KOPT-K1 (cell line): ENCODE results near the gene KLB.
"Not testable (repeated sequence)": the region's sequence is repeated elsewhere in the genome, so short reads cannot be mapped to it uniquely, and the experiment has no call there.

Experiments used
- H3K27ac ChIP-seq: fragments of 200-600 bp; sonication (generic); 2 replicates; pipeline ENCODE4 v1.5.1; 2016; ENCODE audit warnings: antibody characterized with exemption, mild to moderate bottlenecking, low read depth, low read length; ENCODE audit not compliant: poor library complexity, severe bottlenecking
- H3K36me3 ChIP-seq: fragments of 200-600 bp; sonication (generic); 2 replicates; pipeline ENCODE4 v1.5.1; 2017; ENCODE audit warnings: antibody characterized with exemption, mild to moderate bottlenecking, low read length, moderate library complexity; ENCODE audit not compliant: insufficient read depth
- H3K9me3 ChIP-seq: fragments of 200-600 bp; sonication (generic); 2 replicates; pipeline ENCODE4 v1.5.1; 2017; ENCODE audit warnings: antibody characterized with exemption, low read length, mild to moderate bottlenecking; ENCODE audit not compliant: insufficient read depth, poor library complexity, severe bottlenecking

KLB gene

DNA sequence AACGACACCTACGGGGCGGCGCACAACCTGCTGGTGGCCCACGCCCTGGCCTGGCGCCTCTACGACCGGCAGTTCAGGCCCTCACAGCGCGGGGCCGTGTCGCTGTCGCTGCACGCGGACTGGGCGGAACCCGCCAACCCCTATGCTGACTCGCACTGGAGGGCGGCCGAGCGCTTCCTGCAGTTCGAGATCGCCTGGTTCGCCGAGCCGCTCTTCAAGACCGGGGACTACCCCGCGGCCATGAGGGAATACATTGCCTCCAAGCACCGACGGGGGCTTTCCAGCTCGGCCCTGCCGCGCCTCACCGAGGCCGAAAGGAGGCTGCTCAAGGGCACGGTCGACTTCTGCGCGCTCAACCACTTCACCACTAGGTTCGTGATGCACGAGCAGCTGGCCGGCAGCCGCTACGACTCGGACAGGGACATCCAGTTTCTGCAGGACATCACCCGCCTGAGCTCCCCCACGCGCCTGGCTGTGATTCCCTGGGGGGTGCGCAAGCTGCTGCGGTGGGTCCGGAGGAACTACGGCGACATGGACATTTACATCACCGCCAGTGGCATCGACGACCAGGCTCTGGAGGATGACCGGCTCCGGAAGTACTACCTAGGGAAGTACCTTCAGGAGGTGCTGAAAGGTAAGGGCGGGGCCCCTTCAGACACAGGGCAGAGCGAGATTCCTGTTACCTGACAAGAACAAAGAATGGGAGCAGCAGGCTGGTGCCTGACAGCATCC, 40.3 kb downstream of the KLB start:
- Histone ChIP-seq H3K36me3 (peaks cover 30% of the 10 kb centered on the region), H3K9me3 (no peaks in the 10 kb centered on the region), H3K27ac (no peak overlapping the region)

- no peaks in the 10 kb centered on the region for H3K9me3 ChIP-seq
- peaks cover 66% of the 10 kb centered on the region for H3K36me3 ChIP-seq
- H3K27ac ChIP-seq, result no peak overlapping the region
These were observed 43.9 kb downstream of the KLB start for GRCh38 chr4:39450618-39451017.

GRCh38 chr4:39451423-39452023, 44.8 kb downstream of the KLB start:
- Histone ChIP-seq H3K9me3 (no peaks in the 10 kb centered on the region), H3K36me3 (peaks cover 75% of the 10 kb centered on the region), H3K27ac (no peak overlapping the region)

- Histone ChIP-seq H3K36me3 (peaks cover 83% of the 10 kb centered on the region), H3K9me3 (no peaks in the 10 kb centered on the region), H3K27ac (no peak overlapping the region)
These were observed 45.6 kb downstream of the KLB start for GRCh38 chr4:39452153-39452859.

DNA sequence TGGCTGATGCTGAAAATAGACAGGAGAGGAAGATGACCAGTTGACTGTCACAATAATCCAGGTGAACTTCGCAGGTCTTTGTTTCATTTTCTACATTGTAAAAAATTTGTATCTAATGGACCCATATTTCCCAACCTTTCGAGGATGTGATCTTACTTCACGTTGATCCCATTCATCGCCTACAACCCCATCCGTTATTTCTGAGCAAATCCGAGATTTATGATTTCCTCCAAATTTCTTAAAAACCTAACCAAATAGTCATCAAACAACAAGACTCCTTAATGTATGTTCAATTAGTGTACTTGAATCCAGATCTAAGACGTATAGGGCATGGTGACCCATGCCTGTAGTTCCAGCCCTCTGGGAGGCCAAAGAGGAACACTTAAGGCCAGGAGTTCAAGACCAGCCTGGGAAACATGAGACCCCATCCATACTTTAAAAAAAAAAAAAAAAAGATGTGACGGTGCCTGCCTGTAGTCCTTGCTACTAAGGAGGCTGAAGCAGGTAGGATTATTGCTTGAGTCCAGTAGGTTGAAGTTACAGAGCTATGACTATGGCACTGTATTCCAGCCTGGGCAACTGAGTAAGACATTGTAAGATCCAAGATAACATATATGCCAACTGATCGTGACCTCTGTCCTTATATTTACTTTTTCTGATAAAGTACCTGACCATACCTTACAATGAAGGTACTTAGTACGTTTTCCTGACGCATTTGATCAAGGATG, 46.3 kb downstream of the KLB start:
- Histone ChIP-seq H3K36me3 (peaks cover 90% of the 10 kb centered on the region), H3K9me3 (no peaks in the 10 kb centered on the region), H3K27ac (no peak overlapping the region)

GRCh38 chr4:39453738-39454137, 47.0 kb downstream of the KLB start:
- Histone ChIP-seq H3K27ac (no peak overlapping the region), H3K9me3 (no peaks in the 10 kb centered on the region), H3K36me3 (peaks cover 87% of the 10 kb centered on the region)

- no peak overlapping the region for H3K27ac ChIP-seq
- no peaks in the 10 kb centered on the region for H3K9me3 ChIP-seq
- H3K36me3 ChIP-seq, result peaks cover 75% of the 10 kb centered on the region
These were observed 48.8 kb downstream of the KLB start for GRCh38 chr4:39455486-39455885.

DNA sequence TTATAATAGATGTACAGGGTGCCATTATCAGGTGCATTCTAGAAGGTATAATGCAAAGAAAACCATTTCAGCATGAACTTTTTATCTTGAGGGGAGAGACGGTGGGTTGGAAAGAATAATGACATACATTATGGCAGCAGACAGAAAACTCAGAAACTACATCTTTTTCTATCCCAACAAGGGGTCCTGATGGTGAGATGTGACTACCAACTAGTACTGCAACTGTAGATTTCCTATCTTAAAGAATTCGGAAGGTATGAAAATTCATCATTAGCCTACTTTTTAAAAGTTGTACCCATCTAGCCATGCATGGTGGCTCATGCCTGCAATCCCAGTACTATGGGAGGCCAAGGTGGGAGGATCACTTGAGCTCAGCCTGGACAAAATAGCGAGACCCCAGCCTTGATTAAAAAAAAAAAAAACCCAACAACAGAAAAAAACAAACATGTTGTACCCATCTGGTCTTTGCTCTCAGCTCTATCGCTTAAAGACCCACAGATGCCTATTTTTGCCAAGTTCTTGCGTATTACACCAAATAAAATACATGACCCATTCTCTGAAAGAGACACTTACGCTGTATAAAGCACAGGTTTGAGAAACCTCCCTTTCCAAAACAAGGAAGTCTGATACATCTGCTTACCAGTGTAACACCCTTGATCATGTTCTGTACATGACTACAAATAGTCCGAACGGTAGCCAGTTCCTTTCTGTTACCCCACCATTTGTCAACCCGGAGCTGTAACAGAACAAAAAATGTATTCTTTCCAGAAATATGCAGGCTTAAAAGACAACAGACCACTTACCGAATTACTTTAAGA, 50.4 kb downstream of the KLB start:
- Histone ChIP-seq H3K9me3 (no peaks in the 10 kb centered on the region), H3K36me3 (peaks cover 69% of the 10 kb centered on the region), H3K27ac (peak overlapping the region; percentile 82)

DNA sequence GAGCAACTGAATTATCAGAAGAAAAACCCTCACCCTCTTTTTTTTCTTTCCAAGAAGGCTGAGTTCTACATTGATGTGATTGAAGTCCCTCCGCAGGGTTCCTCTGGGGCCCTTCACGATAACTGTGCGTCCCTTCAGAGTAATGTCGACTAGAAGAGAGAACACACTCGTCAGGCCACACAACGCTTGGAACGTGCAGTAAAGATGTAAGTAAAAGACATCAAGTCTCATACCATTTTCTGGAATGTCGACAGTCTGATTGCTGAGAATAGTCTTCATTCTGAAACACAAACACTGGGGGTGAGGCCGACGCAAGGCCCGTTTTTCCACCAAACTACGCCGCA, 51.4 kb downstream of the KLB start:
- not testable (repeated sequence) for H3K9me3 ChIP-seq
- H3K27ac ChIP-seq, result peak overlapping the region; percentile 82
- peaks cover 66% of the 10 kb centered on the region for H3K36me3 ChIP-seq

- Histone ChIP-seq H3K9me3 (no peaks in the 10 kb centered on the region), H3K36me3 (peaks cover 66% of the 10 kb centered on the region), H3K27ac (peak within 1 kb of the TSS; percentile 82)
These were observed 52.0 kb downstream of the KLB start, which contains the start of the genes LIAS and RPL9 for GRCh38 chr4:39458505-39459300. Gene LIAS (plus strand): TSS chr4:39459056. CDS start chr4:39459118, 62 bp downstream. Gene RPL9 (minus strand): TSS chr4:39458922. CDS start chr4:39458439, 483 bp downstream.

GRCh38 chr4:39464886-39465501, 58.3 kb downstream of the KLB start:
- Histone ChIP-seq H3K36me3 (peaks cover 65% of the 10 kb centered on the region), H3K9me3 (no peaks in the 10 kb centered on the region), H3K27ac (no peak overlapping the region)

DNA sequence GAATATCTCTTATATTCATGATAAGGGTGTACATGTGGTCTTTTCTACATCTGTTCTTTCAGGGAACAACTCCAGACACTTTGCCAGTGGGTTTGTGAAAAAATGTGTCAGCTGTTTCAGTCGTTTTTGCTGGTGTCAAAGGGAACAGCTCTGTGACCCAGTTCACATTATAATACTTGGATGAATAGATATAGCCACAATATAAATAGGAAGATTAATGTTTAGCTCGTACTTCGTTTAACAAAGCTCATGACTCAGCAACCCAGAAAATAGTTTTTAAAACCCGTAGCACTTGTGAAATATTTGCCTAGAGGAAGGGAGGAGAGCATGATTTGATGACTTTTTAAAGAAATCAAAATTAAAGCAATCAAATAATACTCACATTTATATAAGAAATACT, 60.0 kb downstream of the KLB start:
- H3K9me3 ChIP-seq, result no peaks in the 10 kb centered on the region
- peaks cover 74% of the 10 kb centered on the region for H3K36me3 ChIP-seq
- H3K27ac ChIP-seq, result no peak overlapping the region

DNA sequence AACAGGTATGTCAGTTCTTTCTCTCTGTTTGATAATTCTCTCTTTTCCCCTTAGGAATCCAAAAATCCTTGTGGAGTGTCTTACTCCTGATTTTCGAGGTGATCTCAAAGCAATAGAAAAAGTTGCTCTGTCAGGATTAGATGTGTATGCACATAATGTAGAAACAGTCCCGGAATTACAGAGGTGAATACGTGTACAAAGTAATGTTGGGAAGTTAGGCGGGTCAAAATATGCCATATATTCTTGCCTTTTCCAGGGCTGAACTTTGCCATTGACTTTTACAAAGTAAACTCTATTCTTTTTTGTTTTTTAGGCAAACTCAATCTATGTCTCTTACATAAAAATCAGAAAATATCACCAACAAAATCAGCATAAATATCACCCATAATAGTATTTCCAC, 60.7 kb downstream of the KLB start:
- no peak overlapping the region for H3K27ac ChIP-seq
- H3K36me3 ChIP-seq, result peaks cover 79% of the 10 kb centered on the region
- no peaks in the 10 kb centered on the region for H3K9me3 ChIP-seq
